ENCODE data around the gene MEX3A.

GRCh38 chr1:156075775-156076204 lies 6.5 kb downstream of the MEX3A start:
- no peak for TF ChIP-seq CTCF (IDR thresholded peaks at IDR 0.05; ENCODE audit: low read length)
- no peak for TF ChIP-seq EZH2phosphoT487 (IDR thresholded peaks at IDR 0.05; ENCODE audit: low read length)

Measured in MM.1S (cell line).